ENCODE measurements around the gene SLC37A1.

Gene SLC37A1

DNA sequence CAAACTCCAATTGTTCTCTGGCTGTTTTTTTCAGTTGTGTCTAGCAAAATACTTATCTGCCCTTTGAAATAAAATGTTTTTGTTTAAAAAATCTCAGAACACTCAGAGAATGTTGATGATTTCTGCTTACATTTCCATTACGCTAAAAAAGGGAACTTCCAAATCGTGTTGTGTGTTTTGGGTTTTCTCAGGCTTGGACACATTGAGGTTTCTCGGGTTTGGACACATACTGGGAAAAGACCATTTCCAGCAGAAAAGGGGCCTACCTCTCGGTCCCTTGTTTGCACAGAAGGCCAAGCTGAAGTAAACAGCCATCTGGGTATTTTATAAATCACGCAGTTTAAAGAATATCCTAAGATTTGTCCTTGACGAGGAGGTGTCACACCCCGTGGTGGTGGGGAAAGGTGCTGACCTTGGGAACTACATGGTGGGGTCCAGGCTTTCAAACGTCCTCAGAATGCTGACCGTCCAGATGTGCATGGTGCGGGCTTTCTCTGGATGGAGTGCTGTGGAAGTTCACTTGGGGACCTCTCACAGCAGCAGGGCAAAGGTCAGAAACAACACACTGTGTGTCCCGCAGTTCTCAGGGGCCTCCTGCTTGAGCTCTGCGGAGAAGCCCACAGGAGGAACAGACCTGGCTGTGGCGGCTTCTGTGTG lies 67.8 kb downstream of the SLC37A1 start:
- Histone ChIP-seq H3K27ac (no peak overlapping the region), H3K4me3 (no peak overlapping the region)

DNA sequence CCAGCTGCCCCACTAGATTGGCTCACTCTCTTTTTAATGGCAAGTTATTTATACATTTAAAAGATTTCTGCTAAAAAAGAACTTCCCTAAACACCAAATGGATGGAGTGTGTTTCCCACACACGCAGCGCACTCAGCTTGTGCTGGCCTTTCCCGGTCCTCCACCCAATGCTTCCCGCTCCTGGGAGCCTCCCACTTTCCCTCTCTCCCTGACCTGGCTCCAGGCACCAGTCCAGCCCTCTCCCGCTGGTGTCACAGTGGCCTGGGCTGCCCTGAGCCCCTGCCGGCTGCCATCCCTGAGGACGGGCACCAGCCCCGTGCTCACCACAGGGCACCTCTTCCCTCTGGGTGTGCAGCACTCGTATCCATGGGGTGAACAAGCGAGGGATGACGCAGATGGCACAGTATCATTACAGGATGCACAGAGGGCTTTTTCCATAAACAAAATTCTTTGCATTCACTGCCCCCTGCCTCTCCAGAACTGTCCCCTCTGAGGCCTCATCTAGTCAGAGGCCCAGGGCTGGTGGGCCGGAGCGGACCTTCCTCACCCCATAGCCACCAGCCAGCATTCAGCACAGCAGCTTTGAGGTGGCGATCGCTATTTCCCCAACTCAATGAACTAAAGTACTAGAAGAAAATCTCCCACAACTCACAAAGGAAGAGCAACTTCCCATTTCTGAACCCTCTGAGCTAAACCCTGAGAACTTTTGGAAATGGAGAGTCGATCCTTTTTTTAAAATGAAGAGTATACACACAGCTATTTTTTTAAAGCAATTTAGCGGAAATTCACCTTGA lies 68.5 kb downstream of the SLC37A1 start:
- Histone ChIP-seq H3K4me3 (no peak overlapping the region), H3K27ac (no peak overlapping the region)

DNA sequence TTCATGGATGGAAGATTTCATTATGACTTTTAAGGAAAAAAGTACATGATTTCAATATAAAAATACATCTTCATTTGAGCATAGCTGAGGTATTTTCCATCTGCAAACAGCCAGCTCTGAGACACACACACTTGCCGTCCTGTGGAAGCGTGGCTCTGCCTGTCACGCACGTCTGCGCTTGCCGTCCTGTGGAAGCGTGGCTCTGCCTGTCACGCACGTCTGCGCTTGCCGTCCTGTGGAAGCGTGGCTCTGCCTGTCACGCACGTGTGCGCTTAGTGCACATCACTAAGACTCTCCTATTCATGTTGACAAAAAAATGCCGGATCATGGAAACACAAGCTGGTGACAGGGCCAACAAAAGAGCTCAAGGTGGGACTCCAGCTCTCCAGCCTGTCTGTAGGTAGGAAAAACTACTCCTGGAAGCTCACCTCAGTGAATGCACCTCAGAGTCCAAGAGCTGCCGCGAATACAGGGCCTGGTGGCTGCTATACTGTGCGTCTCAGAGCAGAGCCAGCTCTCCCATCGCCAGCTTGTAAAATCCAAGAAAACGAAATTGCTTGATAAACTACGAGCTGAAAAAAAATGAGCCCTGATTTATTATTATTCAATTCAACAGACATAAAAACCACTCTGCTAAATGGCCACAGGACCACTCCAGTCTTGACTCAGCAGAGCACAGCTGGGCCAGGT lies 69.3 kb downstream of the SLC37A1 start:
- Histone ChIP-seq H3K4me3 (no peak overlapping the region), H3K27ac (no peak overlapping the region)

DNA sequence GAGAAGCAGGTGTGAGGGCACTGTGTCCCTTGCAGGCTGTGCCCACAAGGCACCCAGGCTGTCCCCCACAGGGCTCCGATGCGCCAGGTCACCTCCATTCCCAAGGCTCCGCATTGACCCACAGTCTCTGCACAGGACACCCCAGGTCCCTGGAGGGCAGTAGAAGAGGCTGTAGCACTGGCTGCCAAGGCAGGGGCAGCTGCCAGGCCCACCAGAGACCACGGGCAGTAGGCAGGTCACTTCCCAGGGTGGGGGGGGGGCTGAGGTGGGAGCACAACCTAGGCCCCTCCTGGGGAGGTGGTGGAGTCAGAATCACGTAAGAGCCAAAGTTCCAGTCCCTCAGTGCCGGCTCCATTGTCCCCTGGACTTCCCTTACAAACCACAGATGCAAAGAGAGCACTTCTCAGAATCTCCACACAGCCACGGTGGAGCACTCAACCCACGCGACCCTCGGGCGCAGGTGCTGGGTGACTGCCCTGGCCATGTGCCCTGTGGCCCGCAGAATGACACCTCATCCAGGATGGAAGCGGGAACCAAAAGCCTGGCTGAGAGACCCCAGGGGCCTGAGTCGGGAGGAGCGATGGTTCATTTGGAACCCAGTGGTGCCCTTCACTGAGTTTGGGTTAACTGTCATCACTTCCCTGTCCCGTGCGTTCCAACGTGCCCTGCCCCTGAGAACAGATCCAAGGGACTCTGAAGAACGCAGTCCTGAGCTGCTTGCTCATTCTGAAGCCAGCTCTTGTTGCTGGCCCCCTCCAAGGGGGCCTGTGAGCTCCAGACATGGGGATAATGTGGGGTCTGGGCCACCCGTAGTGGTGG lies 70.0 kb downstream of the SLC37A1 start:
- H3K4me3 ChIP-seq, result no peak overlapping the region
- no peak overlapping the region for H3K27ac ChIP-seq

DNA sequence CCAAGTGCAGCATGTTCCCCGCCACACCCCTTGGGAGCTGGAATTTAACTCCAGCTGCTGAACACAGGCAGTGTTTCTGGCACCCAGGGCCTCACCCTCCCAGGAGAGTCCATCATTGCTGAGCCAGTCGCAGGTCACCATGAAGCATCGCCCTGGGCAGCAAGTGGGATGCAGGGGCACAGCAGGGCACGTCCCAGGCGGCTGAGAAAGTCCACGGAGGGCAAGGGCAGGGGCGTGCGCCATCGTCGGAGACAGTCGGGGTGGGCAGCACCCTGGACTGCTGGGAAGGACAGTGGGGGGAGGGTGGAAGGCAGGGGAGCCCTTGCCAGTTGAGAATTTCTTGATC lies 70.6 kb downstream of the SLC37A1 start:
- H3K27ac ChIP-seq, result no peak overlapping the region
- no peak overlapping the region for H3K4me3 ChIP-seq

DNA sequence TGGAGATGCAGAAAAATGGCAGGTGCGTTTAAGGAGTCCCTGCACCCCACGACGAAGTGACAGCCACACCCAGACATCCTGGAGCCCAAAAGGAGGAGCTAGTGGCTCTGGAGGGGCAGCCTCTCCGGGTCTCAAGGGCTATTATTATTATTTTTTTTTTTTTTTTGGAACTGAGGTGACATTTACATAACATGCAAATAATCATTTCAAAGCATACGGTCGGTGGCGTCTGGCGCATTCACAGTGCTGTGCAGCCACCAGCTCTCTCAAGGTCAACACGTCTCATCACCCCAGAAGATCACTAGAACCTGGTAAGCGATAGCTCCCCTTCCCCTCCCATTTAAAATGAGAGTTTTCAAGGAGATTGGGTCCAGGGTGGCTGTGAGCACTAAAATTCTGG lies 72.2 kb downstream of the SLC37A1 start:
- no peak overlapping the region for H3K4me3 ChIP-seq
- no peak overlapping the region for H3K27ac ChIP-seq

DNA sequence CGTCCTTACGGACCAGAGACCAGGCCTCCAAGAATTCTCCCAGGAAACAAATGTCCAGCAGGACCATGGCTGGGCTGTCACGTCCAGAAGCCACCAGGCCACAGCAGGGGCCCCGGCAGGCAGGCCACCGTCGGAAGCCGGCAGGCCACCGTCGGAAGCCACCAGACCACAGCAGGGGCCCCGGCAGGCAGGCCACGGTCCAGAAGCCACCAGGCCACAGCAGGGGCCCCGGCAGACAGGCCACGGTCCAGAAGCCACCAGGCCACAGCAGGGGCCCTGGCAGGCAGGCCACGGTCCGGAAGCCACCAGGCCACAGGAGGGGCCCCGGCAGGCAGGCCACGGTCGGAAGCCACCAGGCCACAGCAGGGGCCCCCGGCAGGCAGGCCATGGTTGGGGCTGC lies 72.8 kb downstream of the SLC37A1 start:
- no peak overlapping the region for H3K4me3 ChIP-seq

DNA sequence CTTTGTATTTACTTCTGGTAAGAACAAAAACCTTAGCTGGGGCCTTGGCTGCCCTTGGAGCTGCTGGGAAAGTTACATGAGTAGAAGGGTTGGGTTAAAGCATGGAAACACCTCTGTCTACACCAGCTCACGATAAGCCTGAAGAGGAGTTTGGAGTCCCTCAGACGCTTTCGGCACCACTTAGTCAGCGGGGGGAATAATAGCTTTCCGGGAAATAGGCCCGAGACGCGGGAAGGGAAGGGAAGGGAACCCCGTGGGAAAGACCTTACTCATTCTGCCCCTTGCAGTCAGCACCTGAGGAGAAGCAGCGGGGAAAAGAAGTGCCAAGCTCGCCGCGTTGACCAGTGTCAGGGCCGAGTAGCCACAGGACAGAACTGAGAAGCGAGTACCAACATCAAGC lies 73.4 kb downstream of the SLC37A1 start:
- Histone ChIP-seq H3K27ac (no peak overlapping the region), H3K4me3 (no peak overlapping the region)

More for the DNA sequence above, 72.8 kb downstream of the SLC37A1 start:
- no peak overlapping the region for H3K27ac ChIP-seq

DNA sequence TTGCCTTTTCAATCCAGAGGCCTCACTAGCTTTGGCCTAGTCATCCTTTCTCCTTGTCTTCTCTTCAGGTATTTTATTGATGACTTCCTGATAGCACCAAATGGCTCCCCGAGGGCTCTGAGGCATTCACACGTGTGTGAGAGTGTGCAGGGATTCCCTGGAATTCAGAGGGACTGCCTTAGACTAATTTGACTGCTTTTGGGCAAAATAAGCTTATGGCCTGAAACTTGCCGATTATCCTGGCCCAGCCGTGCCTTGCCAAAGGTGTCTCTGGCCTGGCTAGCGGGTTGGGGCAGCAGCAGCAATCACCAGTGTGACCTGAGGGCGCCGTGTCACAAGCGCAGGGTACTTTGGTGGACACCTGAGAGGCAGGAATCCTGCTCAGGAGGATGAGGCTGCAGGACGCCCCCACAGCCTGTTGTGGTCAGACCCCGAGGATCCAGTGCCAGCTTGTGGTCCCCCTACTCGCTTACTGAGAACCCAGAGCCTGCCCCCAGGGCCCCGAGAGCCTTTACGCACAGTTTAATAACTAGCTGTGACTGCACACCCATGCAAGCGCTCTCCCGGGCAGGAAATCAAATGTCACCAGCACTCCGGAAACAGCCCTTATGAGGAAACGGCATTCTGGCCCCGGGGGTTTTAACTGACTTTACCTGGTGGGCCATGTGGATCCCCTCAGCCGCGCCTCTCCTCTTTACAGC lies 76.9 kb downstream of the SLC37A1 start:
- Histone ChIP-seq H3K27ac (no peak overlapping the region), H3K4me3 (no peak overlapping the region)

DNA sequence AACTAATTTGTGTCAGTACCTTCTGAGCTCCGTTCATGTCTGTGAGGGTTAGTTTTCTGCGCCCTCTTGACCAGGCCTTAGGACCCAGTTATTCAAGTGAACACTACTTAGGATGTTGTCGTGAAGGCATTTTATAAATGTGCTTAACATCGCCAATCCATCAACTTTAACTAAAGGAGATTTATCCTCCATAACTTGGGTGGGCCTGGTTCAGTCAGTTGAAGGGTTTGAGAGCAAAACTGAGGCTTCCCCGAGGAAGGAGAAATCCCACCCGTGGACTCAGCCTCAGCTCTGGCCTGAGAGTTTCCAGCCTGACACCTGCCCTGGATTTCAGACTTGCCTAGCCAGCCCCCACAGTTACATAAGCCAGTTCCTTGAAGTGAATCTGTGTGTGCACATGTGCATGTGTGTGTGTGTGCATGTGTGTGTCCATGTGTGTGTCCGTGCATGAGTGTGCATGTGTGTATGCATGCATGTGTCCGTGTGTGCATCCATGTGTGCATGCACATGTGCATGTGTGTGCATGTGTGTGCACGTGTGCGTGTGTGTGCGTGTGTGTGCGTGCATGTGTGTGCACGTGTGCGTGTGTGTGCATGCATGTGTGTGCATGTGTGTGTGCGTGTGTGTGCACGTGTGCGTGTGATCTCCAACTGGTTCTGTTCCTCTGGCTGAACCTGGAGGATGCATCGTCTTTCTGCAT lies 77.7 kb downstream of the SLC37A1 start:
- H3K4me3 ChIP-seq, result no peak overlapping the region
- no peak overlapping the region for H3K27ac ChIP-seq

DNA sequence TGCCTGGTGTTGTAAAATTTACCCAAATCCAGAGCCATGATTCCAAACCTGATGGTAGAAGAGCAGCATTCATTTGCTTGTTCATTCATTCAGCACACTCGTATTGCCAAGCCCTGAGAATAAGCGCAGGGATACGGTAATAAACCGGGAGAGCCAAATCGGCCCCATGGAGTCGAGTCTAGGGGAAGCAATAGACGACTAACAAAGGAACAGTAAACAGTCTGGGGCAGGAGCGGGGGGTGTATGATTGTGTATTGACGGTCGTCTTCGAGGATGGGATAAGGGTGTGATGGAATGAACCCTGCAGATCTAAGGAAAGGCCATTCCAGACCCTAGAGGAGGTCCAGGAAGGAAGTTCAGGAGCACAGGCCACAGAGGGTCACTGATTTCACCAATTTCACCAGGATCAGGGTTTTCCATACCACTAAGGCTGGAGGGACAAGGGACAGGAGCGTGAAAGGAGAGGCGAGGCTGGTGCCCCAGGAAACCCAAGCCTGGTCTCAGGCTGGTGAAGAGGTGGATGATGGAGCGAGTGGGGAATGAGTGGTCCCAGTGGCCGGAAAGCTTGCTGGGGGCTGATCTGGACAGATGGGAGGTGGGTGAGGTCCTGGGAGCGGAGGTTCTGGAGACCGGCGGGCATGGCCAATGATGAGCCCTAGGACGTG lies 78.6 kb downstream of the SLC37A1 start:
- H3K27ac ChIP-seq, result no peak overlapping the region
- no peak overlapping the region for H3K4me3 ChIP-seq

DNA sequence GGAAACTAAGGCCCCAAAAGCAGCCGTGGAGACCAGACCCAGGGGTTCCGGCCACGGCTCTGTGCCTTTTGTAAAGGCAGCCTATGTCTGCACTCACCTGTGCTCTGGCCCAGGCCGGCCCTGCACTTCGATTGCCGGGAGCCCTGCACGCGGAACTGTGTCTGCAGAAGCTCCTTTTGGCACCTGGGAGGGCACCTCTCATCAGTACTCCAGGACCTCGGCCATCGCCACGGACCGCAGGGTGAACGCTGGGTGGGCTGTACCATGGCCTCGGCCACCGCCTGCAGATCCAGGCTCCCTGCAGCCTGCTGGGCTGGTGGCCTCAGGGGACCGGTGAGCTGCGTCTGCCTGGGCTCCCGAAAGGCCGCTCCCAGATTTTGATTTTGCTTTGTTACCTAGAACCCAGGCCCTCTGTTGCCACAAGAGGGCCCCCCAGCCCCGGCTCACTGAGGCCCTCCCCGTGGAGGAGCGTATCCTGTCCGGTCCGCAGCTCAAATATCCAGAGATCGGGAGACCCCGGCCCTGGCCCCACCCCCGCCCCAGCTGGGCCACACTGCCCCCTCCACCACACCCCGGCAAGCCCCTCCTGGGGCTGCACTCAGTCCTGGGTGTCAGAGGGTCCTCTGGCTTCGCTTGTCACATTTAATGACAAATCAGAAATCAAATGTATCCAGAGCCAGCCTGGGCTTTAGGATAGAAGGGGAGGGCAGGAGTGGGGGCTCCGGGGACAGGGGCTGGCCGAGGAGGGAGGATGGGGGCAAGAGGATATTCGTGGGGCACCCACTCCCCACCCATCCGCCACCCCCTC lies 79.6 kb downstream of the SLC37A1 start:
- H3K4me3 ChIP-seq, result no peak overlapping the region
- H3K27ac ChIP-seq, result peak overlapping the region in 1 of 21 experiments; percentile 16

DNA sequence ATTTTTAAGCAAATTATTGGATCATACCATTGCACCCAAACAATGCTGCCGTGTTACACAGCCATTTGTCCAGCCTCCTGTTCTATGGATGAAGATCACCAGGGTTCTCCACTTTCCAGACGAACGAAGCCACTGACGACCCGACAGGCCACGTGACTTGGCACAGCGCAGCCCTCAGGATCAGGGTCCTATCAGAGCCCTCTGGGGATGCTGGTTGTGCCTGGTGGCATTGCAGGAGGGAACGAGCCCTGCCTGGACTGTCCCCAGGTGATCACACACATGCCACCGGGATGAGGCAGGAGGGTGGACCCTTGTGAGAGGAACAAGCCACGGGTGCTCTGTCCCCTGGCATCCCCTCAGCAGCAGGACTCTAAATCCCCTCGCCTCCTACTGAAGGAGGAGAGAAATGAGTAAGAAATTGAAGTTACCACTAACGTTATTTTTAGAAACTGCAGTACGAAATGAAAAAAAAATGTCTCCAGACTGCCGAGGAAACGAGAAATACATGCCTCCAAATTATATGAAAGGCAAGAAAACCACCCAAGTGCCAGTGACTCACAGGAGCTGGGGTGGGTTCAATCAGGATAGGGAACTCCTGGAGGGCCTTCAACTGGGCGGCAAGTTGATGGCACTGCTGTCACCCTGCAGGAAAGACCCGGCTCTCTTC lies 81.1 kb downstream of the SLC37A1 start:
- Histone ChIP-seq H3K27ac (no peak overlapping the region), H3K4me3 (no peak overlapping the region)

DNA sequence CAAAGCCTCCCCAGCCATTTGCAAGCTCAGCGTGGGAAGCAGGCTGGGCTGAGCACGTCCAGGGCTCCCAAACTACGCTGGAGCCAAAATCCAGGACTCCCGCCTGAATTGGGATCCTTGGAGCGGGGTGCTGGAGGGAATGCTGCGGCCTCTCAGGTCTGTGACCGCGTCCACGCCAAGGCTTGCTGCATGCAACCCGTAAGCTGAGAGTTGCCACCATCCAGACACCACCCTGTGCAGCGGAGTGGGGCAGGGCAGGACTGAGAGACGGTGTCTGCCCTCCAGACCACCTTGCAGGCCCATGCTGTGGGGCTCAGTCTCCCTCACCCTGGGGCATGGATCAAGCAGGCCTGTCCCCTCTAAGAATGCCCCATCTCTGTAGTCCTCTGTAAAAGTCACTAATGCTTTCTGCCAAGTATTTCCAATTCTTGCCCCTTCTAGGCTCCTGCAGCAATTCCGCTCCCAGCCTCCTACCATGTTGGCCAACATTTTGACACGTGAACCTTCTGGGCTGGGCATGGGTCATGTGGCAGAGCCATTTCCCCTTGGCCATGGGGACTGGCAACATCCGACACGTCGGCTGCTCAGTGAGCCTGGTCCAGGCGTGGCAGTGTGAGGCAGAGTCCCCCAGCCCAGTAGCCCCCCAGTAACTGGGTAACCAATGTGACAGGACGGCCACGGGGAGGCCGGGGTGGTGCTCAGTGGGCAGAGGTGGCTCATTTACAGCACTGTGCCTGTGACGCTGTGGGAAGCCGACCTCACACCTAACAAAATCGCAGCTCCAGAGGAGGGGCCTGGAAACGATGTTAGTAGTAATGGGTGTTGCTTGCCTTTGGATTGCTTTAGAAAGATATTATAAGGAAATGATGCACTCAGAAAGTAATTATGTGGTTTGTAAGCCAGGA lies 81.9 kb downstream of the SLC37A1 start:
- Histone ChIP-seq H3K27ac (no peak overlapping the region), H3K4me3 (no peak overlapping the region)

DNA sequence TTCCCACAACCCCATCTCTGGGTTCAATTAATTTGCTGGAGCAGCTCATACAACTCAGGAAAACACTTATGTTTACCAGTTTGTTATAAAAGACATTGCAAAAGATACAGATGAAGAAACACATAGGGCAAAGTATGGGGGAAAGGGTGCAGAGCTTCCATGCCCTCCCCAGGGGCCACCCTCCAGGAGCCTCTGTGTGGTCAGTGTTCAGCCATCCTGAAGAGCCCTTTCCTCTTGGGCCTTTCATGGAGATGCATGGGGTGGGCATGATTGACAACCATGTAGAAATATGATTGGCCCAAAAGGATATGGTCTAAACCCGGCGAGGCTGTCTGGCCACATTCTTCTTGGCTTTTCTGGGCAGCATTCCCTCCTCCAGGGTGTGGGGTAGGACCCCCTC lies 83.0 kb downstream of the SLC37A1 start:
- no peak overlapping the region for H3K27ac ChIP-seq
- no peak overlapping the region for H3K4me3 ChIP-seq

DNA sequence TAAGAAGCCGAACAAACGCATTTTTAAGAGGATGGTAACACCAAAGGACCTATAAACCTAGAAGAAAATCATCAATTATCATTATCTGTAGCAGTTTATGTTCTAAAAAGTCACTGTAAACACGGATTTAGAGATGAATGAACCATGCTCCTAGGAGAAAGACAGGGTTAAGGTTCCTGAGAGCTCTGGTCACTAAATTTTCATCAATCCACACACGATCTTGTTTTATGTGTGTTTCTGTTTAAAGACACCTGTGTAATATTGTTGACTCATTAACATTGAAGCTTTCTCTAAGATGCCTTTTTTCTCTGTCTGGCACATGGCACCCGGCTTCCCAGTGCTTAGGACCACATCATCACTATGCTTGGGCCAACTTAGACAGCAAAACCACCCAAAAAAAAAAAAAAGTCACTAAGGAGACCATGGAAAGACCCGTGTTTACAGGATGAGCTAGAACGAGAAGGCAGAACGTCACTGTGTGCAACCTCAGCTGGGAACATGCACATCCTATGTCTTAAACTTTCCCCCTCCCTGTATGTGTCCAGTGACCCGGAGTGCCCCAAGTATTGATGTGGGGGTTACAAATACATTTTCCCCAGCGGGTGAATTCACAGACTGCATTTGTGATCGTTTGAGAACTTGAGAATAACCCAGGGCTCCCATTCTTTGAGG lies 84.0 kb downstream of the SLC37A1 start:
- Histone ChIP-seq H3K4me3 (no peak overlapping the region), H3K27ac (no peak overlapping the region)

Data from skin epidermis (tissue), 12 donors.